Ramos (cell line): Measurements from ENCODE around the gene BGN.

Experiments
- in situ Hi-C: fragments of 300-500 bp; cut with MboI; formaldehyde crosslinking; loops from one replicate; pipeline ENCODE4 v1.14.3; 2022; ENCODE audit warnings: low sequenced_read_pairs; ENCODE audit not compliant: unreplicated experiment

The BGN gene

DNA sequence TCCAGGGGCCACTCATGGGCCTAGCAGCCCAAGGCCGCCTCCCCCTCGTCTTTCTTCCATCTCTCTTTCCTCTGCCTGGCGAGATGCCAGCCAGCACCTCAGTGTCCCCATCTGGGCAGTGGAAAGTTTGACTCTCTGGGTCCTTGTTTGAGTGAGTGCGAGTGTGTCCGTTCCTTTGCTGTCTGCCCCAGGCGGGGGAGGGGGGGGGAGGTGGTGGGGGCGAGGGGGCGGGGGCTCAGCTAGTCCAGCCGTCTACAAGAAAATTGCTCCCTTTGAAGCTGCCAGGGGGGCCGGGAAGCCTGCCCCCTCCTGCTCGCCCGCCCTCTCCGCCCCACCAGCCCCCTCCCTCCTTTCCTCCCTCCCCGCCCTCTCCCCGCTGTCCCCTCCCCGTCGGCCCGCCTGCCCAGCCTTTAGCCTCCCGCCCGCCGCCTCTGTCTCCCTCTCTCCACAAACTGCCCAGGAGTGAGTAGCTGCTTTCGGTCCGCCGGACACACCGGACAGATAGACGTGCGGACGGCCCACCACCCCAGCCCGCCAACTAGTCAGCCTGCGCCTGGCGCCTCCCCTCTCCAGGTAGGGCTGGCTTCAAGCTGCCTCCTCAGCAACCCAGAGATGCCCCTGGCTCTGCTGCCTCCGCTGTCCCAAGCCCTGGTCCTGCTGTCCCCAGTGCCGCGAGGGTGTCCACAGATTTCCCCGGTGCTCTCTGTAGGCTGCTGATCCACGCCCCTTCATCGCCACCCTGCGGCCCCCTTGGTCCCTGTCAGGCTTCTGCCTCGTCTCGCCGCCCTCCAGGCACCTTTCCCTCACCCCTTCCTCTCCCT is at the start of gene BGN:
BGN (plus strand) TSS at position 440 of the 821 bp plus-strand sequence. CDS start 9,652 bp downstream, outside the sequence.
- in situ Hi-C loops = no loop called here

DNA sequence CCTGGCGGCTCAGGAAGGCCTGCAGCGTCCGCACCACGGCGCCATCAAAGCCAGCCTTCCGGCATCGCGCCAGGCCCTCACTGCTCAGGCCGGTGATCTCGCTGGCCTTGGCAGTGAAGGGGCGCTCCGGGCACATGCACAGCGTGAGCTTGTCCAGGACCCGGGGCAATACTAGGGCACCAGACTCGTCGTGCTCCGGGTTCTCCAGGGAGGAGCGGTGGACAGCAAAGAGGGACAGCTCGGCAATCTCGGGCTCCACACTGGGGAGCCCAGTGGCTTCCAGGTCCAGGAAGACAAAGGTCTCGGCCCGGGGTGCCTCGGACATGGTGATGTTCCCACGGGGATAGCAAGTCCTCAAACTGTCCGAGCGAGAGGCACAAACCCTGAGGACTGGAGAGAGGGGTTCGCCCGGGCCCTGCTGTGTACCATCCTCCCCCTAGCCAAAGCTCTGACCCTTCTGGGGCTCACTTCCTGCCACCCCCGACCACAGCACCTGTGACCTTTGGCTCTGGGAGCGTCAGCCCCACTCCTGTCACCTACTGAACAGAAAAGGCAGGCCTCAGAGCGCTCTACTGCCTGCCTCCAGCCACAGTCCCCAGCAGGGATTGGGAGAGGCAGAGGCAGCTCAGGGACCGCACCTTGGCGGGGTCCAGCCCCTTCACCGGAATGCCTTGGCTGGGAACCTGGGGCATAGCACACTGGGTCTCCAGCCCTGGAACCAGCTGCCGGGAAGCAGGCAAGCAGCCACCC is 49.5 kb upstream of the BGN start:
- in situ Hi-C loops = no loop called here

DNA sequence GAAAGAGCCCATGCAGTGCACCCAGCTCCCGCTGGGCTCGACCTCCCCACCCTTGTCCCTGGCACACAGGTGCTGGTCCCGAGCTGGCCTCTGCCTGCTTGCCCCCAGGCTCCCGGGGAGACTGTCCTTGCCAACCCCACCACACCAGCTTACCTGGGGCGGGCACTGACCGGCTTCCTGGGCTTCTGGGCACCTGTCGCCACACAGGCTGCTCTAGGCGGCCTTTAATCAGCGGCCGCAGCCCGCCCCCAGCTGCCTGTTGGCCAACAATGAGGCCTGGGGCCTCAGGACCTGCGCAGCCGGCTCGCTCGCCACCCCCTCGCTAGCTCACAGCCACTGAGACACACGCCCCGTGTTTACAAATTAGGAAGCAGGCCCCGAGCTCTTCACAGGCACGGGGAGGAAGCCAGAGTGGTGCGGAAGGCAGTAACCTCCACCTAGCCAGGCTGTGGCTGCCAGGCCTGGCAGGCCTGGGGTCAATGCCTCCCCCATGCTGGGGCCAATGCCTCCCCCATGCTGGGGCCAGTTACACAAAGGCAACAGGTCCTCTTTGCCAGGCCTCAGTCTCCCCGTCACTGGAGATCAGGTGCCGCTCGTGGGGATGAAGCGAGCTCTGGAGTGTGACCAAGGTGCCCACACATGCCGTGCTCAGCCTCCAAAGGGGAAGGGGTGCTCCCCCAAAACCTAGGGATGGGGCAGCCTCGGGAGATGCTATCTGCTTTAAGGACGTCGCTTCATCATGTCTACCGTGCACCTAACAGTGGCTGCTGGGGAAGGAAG is 48.7 kb upstream of the BGN start, which contains the start of gene TREX2:
TREX2 (minus strand) TSS at position 201 of the 780 bp plus-strand sequence. CDS start 626 bp downstream, outside the sequence.
- in situ Hi-C loops = no loop called here

DNA sequence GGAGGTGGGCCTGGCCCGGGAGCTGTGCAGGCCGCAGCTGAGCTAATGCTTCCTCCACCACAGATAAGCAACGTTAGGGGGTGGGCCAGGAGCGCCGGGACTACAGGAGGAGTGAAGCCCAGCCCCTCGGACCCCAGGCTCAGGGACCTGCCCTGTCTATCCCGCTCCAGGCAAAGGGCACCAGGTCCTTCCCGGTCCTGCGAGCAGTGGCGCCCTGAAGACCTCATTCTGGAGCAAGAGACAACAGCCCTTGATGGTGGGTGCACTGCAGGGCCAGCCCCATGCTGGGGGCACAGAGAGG is 48.2 kb upstream of the BGN start:
- in situ Hi-C loops = no loop called here

DNA sequence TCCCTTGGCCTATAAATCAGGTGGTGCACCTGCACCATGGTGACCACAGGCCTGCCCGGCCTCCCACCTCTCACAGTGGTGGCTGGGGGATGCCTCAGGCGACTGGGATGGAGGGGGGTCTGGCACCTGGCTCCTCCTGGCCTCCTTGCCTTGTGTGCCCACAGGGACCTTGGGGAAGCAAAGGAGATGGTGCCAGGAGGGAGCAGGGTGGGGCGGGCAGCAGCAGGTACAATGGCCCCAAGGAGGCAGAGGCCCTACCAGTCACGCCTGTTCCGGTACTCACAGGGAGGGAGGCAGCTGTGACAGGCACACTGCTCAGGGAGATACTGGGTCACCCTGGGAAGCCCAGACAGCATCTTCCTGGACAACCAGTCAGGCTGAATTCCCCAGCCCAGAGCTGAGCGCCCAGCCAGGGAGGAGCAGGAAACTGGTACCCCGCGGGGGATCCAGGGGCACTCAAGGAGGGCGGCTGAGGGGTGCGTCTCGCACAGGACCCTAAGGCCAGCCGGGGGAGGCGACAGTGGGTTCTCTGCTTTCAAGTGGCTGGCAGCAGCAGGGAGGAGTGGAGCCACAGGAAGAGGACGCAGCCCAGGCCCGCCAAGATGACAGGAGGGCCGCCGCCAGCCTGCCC is 47.7 kb upstream of the BGN start:
- in situ Hi-C loops = no loop called here

DNA sequence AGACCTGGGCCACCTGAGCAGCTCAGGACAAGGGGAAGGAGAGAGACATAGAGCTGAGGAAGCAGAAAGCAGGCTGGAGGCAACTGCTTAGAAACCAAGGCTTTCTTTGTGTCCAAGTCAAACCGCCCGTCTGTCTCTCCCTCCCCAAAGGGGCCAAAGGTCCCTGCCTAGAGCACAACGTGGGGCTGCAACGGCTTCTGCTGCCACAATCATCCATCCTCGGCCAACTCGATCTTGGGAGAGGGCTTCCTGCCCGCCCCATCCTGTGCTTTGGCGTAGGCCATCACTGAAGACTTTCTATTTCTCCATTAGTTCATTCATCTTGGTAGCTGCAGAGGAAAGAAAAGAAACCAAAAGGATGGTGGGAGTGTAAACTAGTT is 47.2 kb upstream of the BGN start:
- in situ Hi-C loops = no loop called here

DNA sequence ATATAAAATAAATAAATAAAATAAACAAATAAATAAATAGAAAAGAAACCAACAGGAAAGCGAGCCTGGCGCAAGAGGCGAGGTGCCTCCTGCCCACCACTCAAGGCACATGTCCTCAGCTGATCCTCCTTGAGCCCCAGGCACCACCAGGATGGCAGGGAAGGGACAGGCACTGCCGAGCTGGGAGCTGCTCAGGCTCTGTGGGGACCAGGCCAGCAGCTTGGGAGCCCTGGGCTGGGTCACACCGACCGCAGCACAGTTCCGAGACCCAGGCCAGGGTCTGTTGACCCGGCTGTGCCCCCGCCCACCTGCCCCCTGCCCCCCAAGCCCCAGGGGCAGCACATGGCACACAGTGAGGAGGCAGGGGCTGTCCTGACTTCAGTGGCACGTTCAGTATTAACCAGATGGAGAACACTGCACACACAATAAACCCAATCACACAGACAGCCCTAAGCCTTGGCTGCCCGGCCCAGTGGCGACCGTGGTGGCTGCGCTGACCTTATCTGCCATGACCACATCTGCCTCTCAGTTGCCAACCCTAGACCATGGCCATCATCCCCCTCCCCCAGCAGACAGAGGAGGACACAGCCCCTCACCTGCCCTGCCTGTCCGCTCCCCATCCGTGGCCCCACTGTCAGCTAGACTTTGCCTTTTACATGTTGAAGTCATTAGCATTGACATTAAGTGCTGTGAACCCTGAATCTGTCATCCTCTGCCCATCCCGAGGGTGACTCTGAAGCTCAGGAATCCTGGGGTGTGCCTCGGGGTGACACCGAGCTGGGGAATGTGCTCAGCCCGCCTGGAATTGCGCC is 46.0 kb upstream of the BGN start:
- in situ Hi-C loops = no loop called here

DNA sequence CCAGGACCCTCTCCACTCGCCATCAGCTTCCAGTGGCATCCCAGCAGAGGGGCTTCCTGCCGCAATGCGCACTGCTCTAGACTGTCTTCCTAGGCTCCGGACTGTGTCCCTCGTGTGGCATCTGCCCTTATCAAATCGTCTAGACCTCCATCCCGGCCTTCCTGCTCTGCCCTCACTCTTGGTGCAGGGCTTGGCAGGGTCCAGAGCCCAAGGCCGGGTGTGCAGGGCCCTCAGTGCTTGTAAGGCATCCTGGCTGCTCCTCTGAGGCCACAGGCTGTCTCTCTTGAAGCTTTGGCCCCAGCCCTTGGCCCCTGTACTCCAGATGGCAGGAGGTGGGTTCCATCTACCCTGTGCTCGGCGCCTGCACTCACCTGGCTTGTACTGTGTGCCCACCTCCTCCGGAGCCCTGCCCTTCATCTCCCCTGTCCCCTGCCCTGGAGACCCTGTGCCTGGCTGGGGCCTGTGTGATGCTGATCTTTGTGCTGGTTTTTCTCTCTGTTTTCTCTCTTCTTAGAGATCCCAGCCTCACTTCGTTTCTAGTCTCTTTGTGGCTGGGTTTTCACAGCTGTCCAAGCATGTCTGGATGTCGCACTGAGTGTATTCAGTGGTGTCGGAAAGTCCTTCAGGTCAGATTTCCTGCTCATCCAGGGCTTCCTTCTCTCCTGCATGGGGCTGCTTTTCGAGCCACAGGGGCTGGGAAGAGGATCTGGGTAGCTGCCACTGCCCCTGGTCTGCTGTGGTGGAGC is 45.2 kb upstream of the BGN start:
- in situ Hi-C loops = no loop called here

DNA sequence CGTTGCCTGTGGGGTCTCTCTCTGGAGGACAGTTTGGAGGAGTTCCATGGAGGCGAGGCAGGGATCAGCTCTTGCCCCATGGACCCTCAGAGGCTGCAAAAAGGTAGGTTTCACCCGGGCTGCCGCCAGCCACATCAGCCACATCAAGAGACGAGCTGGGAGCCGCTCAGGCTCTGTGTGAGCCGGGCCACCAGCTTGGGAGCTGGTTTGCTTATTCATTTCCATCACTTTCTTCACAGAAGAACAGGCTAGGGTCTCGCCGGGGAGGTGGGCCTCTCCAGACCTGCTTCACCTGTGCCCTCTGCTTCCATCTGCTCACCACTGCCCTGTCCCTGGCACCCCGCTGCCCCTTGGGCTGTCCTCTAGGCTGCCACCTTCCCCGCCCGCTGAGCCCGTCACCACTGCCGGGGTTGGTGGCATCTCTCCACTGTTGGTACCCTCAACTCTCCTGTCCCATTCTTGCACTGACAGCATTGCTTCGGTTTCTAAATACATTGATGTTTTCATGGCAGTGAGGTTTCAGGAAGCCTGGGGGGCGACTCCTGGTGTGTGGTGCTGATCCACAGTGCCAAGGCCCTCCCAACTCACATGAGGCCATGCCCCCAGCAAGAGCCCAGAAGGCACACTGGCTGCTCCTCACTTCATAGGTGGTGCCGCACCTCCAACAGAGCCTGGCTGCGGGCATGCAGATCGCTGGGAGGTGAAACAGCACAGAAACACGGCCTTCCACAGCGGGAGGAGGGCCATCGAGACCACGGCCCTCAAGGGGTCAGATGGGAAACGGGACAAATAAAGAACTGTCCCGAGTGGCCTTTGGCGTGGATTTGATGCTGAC is 44.4 kb upstream of the BGN start:
- in situ Hi-C loops = no loop called here

DNA sequence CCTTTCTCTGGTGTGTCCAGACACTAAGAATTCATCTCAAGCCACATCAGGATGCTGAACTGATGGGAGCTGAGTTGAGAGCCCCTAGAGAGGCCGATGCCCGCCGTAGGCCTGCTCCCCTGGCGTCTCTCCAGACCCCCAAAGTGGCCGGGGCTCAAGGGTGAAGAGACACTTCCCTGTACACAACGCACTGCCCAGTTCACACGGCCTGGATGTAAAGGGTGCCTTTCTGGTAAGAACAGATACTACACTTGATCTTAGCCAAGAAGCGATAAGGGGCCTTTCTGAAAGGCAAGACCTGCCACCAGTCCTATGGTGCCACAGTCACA is 43.9 kb upstream of the BGN start:
- in situ Hi-C loops = no loop called here

DNA sequence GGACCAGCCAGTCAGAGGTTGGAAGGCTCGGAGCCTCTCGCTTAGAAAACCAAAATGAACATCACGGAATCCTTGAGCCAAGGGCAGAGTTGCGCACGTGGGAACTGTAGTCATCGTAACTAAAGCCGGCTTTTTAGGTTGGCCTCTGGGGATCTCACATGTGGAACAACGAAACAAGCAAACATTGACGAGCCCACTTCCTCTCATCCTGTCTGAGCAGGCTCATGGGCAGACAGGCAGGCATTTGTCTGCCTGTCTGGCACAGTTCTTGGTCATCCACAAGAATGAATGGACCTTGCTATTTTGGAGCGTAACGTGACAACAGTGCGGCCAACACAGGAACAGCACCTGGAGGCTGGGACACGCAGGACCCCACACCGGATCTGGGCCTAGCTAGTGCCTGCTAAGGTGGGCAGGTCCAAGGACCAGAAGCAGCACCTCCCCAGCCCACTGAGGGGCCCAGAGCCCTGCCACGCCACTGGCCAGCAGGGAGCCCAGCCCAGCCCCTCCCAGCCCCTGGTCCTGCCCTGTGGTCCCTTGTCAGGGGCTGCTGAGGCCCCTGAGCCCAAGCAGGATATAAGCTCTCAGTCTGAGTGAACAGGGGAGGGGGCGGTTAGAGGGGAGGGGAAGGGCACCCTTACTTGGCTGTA is 39.8 kb upstream of the BGN start:
- in situ Hi-C loops = no loop called here

DNA sequence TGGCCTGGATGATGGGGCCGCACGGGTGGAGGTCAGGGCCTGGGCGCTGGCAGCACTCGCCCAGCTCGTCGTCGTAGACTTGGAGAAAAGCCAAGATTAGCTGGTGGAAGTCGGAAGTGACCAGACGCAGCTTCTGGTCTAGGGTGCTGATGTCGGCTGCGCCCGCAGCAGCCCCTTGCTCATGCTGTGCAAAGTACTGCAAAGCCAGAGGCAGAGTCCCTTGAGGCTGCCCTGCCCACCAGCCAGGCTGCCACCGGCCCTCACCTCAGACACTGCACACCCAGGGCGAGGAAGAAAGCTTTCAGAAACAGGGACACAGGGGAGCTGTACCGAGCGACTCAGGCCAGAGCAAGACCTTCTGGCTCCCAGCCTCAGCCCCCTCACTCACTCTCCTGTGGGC is 39.2 kb upstream of the BGN start:
- in situ Hi-C loops = no loop called here

DNA sequence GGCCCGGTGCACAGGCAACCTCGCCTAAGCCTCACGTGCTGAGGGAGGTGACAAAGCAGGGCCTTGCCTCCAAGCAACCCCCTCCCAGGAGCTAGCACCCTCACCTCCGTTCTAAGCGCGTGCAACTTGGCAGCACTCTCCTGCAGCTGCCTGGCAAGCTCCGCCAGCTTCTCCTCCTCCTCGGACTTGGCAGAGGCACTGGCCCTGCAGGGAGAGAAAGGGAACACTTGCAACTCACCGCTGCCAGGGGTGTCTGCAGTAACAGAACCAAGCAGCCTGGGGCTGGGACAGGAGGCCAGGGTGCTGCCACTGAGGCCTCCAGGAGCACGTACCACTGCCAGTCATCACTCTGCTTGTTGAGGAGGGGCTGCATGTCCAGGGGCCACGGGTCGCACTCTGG is 38.6 kb upstream of the BGN start:
- in situ Hi-C loops = no loop called here

DNA sequence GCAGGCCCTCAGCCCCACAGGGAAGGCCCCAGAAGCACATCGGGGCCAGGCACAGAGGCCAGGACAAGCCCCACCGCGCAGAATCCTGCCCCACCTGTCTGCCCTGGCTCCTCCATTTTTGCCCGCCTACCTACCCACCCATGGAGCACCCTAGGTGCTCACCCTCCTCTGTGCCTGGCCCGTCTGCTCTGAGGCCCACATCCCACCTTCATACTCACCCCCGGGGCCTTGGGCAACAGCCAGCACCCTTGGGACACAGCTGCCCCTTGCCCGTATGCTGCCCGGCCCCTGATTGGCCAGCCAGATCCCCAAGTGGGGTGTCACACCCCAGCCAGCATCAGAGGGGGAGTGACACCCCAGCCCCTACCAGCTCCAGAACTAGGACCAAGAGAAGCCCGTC is 38.1 kb upstream of the BGN start:
- in situ Hi-C loops = no loop called here

DNA sequence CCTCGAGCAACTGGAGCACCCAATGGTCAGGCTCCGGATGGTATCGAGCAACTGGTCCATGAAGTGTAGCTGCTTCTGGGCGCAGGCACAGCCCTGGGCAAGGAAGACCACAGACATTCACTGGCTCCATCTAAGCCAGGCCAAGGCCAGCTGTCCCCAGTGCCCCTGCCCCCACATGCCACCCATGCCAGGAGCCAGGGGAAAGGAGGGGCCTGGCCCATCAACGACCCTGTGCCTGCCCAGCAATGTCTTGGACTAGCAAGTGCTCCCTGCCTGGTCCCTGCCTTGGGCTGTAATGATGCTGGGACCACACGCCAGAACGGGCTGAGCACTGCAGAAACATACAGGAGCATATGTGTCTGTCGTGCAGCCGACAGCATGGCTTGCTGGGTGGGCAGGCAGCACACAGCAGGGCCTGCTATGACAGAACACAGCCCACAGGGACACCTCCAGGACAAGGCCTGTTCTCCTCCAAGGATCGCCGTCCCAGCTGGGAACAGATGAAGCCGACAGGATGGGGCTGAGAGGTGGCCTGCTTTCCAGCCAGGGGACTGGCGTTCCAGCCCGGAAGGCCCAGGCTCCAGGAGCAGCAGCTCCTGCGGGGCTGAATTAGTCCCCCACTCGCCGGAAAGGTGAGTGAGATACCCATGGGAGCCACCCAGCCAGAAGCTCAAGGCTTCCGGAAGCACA is 37.5 kb upstream of the BGN start:
- in situ Hi-C loops = no loop called here

DNA sequence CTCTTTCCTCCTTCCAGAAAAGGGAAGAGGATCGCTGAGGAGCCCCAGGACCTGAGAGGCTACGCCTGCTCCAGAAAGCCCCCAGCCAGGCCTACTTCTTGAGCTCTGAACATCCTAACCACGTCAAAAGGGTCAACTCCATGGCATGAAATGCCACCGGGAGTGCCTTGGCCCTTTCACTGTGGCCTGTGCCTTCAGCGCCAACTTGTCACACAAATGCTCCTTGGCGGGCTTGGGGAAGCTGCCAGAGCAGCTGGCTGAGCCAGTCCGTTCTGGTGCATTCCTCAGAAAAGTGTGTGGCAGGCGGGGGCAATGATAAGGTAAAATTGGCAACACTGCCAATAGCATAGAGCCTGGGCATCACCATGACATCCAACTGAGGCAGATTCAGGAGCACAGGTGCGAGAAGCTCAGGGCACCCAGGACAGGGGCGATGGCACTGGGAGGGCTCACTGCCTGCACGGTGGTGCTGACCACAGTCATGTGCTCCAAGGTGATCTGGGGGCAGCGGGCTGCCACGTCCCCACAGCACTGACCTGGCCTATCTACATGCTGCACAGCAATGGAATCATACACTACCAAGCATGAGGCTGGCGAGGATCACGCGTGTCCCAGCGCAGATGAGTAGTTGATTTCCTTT is 36.8 kb upstream of the BGN start:
- in situ Hi-C loops = no loop called here

DNA sequence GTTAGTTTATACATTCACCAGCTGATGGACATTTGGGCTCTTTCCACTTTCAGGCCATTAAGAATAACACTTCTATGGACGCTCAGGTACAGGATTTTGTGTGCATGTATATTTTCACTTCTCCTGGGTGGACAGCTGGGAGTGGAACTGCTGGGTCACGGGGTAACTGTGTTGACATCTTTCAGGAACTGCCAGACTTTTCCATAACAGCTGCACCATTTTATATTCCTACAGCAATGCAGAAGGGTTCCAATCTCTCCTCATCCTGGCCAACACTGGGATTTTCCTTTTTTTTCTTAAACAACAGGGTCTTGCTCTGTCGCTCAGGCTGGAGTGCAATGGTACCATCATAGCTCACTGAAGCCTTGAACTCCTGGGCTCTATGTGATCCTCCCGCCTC is 36.3 kb upstream of the BGN start:
- in situ Hi-C loops = no loop called here
